ENCODE results near the gene EXT2.

EXT2 gene

DNA sequence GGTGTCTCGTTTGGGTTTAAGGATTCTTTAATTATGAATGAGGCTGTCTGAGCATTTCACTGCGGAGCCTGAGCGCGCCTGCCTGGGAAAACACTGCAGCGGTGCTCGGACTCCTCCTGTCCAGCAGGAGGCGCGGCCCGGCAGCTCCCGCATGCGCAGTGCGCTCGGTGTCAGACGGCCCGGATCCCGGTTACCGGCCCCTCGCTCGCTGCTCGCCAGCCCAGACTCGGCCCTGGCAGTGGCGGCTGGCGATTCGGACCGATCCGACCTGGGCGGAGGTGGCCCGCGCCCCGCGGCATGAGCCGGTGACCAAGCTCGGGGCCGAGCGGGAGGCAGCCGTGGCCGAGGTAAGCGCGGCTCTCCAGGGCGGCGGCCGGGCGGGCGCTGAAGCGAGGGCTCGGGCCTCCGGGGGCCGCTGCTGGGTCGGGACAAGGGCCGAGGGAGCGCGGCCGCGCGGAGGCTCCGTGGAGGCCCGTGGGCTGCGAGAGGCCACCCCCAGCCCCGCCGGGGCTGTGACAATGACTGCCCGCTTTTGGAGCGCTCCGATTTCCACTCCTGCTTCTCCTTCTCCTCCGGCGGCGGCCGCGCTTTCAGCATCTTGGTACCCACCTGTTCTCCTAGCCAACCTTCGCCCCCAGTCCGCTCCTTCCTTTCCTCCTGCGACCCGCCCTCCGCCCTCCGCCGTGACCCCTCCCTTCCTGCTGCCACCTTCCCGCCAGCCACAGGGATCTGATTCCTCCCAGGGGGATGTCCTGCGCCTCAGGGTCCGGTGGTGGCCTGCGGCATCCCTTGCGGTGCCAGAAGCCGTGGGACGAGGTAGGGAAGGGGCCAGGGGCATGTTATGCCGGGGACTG lies at the start of gene EXT2:
Gene EXT2 (plus strand): TSS at position 173 of the 854 bp plus-strand sequence. CDS start 12,035 bp downstream, outside the sequence.
- peak; percentile 88 for DNase-seq

DNA sequence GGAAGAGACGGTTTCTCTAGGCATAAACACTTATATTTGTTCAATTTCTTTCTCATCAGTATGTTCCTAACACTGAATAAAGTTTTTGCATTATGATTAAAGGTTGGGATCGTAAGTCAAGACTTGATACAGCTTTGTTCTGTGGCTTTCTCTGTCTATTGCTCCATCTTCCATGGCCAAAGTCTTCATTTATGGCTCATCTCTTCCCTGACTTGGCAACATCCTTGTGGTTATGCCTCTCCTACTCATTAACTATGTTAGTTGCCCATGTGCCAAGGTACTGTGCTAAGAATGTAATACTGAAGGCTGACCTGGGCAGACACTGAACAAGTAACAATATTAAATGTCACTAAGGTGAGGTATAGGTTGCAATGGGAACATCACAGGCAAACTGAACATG lies 49.3 kb upstream of the EXT2 start:
- DNase-seq = no peak

DNA sequence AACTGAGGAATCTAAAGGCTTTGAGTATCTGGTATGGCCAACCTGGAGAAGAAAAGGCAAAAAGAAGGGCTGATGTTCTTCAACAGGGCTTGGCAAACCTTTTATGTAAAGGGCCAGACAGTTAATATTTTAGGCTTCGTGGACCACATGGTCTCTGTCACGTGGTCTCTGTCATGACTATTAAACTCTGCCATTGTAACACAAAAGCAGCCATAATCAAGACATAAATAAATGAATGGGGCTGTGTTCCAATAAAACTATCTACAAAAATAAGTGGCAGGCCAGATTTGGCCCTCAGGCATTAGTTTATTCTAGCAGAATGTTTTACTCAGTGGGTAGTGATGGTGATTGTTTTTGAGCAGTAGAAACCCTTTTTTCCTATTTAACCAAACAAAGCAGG lies 48.2 kb upstream of the EXT2 start:
- DNase-seq = no peak

DNA sequence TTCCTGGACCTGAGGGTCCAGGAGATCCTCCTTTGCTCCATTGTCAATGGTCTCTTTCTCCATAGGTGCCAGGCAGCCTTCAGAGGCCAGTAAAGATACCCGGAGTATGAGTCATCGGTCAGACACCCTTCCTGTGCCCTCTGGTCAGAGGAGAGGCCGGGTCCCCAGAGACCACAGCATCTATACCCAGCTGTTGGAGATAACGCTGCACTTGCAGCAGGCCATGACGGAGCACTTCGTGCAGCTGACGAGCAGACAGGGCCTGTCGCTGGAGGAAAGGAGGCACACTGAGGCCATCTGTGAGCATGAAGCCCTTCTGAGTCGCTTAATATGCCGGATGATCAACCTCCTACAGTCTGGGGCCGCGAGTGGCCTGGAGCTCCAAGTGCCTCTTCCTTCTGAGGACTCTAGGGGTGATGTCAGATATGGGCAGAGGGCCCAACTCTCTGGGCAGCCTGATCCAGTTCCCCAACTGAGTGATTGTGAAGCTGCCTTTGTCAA lies 47.5 kb upstream of the EXT2 start, which contains the start of gene ACCSL:
Gene ACCSL (plus strand): TSS at position 51 of the 501 bp plus-strand sequence. CDS start 56 bp downstream, at position 107.
- DNase-seq = no peak

DNA sequence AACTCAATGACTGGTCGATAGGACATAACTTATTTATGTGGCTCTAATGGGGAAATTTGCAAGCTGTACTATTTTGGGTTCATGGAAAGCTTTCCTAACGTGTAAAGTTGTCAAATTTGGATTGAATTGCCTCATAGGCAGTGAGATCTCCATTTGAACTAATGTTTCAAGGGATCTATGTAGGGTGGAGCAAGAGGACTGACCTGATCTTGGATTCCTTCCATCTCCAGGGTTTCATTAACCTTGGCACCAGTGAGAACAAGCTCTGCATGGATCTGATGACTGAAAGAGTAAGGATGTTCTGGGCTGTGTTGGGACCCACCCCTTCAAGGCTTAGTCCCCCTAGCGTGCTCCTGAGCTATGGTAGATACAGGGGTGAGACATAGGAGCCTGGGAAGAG lies 45.6 kb upstream of the EXT2 start:
- no peak for DNase-seq

DNA sequence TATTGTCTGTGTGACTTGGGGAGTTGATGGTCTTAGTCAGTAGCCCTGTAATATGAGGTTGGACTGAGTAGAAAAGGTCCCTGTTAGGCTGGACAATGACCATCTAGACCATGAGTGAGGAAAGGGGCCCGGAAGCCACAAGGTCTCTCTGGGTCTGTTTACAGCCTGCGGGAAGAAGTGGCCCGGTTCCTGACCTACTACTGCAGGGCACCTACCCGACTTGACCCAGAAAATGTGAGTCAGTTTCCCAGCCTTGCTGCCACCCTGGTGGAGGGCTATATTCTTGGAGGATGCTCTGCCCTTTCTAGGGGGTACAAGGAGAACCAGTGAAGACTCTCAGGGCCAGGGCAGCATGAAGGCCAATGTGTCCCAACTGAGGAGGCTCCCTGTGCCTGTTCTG lies 44.3 kb upstream of the EXT2 start:
- DNase-seq = no peak

DNA sequence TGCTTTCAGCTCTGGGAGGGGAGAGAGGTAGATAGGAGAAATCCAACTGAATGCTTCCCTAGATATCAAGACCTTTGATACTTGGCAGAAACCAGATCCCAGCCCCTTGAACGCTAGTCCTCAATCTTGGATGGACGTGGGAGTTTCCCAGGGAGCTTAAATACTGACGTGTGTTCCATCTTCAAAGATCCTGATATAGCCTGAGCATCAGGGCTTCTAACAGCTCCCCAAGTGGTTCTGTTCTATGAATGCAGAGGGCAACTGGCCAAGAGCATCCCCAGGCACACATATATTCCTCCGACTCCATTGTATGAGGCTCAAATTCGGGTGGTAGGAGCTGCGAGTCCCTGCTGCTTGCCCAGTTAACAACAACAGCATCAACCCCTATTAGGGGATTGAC lies 38.1 kb upstream of the EXT2 start:
- DNase-seq = no peak

DNA sequence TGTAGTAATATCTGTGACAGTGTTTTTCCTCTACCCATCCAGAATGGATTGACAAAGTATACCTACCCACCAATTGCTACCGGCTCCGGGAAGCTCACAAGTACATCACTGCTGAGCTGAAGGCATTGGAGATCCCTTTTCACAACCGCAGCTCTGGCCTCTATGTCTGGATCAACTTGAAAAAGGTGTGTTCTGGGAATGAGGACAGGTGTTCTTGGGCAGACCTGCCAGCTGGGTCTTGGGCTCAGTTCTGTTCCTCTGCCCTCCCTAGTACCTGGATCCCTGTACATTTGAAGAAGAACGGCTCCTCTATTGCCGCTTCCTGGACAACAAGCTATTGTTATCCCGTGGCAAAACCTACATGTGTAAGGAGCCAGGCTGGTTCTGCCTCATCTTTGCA lies 37.2 kb upstream of the EXT2 start:
- DNase-seq = no peak

DNA sequence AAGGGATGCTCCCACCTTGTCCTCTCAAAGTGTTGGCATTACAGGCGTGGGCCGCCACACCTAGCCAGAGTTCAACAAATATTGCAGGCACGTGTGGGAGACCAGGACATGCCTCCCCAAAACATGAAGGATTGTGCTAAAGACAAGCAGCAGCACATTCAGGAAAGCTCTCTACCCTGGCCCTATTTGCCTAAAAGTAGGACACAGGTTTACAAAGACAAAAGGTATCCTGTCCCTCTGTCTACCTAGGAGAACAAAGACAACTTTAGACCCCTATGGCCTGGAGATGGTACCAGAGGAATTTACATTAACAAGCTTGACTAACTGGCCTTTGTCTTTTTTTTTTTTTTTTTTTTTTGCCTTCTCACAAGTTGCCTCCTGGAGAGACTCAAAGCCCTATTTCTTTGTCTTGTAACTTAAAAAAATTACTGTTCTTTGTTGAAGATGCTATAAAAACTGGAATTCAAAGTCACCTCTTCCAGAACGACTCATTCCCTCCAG lies 30.3 kb upstream of the EXT2 start:
- no peak for DNase-seq

DNA sequence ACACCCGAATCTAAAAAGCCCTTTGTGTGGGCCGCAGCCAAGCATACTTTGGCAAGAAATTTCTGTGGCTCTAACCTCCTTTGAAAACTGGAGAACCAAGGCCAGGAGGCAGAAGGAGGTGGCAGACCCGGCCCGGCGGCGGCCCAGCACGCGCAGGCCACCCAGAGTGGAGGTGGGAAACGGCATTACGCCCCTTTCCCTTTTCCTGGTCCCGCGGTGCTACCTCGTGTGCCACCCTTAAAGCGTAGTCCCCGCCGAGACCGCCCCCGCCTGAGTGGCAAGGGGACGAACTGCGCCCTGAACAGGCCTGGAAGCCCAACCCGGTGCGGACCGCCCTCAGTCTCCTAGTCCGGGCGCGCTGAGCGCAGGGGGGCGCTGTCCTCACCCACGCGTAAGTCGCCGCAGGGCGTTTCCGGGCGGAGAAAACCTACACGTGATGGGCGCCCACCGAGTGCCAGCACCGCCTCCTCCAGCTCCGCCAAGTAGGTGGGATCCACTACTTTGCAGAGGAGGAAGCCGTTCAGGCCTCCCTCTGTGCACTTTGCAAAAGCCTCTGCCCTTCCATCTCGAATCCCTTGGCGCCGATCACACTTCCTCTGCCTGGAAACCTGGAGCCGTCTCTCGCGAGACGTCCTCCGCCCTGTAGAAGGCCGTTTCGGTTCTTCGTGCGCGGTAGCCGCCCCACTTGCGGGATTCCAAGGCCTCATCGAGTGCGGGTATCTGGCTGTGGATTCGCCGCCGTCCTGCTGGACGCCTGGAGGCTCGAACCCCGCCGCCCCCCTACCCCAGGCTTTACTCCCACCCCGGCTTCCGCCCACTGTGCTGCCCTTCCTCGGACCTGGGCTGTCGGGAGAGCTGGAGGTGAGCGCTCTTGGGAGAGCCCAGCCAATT lies 29.4 kb upstream of the EXT2 start, which contains the start of gene ACCS:
Gene ACCS (plus strand): TSS at position 430 of the 891 bp plus-strand sequence. CDS start 1,358 bp downstream, outside the sequence.
- DNase-seq = peak; percentile 90

DNA sequence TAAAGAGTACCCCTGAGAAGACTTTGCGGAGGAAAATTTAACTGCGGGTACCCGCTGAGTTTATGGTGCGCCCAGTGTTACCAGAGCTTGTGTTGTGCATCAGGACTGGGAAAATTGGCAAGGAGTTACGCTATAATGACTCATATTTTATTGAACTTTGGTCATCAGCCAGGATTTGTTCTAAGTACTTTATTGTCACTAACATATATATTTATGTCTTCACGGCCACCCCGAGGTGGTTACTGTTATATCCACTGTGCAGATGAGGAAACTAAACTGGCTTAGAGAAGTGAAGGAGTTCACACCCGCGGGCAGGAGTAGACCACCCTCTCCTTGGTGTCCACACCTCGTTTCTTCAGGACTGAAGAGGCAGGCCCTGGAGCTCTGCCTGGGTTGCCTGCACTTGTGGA lies 28.7 kb upstream of the EXT2 start:
- peak; percentile 2 for DNase-seq

DNA sequence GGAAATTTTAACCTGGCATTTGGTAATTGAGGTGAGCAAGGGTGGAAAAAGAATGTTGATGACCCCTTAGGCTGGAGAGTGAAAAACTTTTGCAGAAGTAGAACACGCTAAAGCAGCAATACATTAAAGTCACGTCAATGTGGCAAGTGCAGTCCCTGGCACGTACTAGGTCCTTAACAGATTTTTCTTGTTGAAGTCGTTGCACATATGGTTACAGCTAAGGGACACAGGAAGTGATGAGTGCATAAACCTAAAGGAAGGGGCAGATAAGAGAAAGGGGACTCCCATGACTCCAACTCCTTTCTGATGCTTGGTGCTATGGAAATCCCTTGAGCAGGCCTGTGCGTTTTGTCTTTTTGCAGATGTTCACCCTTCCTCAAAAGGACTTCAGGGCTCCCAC lies 28.2 kb upstream of the EXT2 start:
- no peak for DNase-seq

DNA sequence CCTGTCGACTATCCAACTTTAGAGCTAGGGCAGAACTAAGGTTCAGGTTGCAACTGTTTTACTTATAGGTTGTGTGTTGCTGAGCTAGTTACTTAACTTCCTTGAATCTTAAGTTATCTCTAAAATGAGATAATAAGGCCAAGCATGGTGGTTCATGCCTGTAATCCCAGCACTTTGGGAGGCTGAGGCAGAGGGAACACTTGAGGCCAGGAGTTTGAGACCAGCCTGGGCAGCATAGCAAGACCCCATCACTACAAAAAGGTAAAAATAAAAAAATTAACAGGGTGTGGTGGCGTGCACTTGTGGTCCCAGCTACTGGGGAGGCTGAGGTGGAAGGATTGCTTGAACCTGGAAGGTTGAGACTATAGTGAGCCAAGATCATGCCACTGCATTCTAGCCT lies 27.3 kb upstream of the EXT2 start:
- no peak for DNase-seq

DNA sequence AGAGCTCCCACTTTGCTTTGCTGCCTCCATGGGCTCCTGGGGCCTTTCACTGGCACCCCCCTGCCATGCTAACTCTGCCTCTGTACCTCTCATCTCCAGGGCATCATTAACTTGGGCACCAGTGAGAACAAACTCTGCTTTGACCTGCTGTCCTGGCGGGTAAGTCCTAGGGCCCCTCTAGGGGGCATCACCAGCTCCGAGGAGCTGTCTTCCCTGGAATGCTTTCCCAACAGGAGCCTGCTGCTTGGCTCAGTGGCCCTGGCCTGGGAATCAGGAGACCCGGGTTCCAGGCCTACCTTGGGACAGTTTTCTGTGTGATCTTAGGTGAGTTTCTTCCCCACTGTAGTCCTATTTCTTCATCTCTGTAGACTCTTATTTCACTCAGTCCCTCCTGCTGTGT lies 24.3 kb upstream of the EXT2 start:
- no peak for DNase-seq

DNA sequence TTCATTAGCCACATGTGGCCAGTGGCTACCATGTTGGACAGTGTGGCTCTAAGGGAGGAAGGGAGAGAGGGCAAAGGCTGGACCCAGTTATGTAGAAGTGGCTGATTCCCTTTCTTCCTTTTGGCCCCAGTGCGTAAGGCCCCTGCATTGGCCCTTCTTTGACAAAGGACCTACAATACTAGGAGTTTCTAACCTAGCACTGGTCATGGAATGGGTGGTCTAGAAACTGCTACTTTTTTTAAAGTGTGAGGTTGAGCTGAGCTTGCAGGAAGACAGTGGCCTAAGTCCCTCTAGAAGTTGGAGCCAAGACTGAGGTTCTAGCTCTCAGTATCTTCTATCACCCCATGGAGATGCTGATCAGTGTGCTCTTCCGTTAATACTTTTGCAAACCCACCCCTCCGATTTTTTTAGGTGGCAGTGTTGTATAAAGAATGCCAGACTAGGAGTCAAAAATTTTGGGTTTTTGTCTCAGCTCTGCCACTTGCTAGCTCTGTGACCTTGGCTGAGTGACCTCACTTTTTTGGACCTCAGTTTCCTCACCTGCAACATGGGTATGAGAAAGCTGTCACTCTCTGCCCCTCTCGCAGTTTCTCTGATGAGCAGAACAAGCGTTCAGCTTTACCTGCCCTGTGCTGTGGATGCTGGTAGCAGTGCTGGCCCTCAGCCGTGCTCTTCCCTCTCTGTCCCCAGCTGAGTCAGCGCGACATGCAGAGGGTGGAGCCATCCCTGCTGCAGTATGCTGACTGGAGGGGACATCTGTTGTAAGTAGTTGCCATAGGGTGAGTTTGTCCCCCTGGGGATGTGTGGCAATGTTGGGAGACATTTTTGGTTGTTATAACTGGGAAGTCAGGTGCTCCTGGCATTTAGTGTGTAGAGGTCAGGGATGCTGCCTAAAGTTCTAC lies 22.5 kb upstream of the EXT2 start:
- no peak for DNase-seq

DNA sequence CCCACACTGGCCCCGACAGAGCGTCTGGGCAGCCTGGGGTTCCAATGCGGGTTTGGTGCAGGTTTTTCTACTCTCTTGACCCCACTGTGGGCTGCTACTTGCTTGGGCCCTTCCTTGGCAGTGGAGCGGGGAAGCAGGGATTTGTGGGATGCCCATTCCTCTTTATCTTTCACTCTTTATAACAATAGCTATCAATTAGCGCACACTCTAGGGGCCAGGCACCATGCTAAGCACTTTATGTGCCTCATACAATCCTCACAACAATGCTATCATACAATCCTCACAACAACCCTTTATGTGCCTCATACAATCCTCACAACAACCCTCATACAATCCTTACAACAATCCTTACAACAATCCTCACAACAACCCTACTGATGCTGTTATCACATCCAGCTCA lies 16.7 kb upstream of the EXT2 start:
- no peak for DNase-seq

DNA sequence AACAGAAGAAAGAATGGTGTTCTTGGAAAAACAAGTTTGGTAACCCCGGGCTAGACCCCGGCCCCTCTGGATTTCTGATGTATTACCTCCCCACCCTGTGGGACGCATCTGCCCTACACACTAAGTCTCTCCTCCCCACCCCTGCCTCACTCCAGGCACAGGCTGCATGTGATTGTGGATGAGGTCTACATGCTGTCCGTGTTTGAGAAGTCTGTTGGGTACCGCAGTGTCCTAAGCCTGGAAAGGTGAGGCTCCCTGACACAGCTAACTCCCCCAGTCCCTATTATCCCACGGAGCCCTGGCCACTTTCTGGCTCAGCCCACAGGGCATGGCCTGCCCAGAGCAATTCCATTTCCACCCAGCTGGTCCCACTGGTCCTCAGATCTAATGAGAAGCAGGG lies 16.1 kb upstream of the EXT2 start:
- DNase-seq = no peak

DNA sequence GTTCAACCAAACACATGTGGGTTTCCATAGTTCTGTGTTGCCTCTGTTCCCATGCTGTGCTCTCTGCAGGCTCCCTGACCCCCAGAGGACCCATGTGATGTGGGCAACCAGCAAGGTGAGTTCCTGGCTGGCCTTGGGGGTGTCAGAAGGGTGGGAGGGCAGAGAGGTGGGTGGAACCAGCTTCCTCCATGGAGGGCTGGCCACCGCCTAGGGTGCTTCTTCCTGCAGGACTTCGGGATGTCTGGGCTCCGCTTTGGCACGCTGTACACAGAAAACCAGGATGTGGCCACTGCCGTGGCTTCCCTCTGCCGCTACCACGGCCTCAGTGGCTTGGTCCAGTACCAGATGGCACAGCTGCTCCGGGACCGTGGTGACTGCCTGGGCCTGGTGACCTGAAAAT lies 14.5 kb upstream of the EXT2 start:
- no peak for DNase-seq

DNA sequence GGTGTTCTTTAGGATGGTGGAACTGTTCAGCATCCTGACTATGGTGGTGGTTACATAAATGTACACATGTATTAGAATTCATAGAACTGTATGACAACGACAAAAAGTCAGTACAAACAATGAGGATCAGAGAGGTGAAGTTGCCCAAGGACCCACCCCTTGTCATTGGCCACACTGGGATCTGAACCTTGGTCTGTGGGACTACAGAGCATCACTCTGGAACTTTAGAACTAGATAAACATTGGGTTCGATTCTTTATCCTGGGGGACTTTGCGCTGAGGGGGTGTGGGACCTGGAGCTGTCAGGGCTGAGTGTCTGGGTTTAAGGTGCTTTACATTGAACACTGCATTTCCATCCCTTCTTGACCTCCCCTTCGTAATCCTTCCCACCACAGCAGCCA lies 12.8 kb upstream of the EXT2 start:
- DNase-seq = no peak

DNA sequence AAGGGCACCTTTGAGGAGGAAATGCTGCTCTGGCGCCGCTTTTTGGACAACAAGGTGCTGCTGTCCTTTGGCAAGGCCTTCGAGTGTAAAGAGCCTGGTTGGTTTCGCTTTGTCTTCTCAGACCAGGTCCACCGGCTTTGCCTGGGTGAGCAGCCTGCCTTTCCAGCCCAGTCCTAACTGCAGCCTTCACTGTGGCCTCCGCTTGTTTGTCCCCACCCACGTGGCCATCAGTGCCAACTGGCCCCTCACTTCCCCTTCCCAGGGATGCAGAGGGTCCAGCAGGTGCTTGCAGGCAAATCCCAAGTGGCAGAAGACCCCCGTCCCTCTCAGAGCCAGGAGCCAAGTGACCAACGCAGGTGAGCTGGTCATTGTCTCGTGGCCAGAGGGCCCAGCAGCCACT lies 12.0 kb upstream of the EXT2 start:
- no peak for DNase-seq

DNA sequence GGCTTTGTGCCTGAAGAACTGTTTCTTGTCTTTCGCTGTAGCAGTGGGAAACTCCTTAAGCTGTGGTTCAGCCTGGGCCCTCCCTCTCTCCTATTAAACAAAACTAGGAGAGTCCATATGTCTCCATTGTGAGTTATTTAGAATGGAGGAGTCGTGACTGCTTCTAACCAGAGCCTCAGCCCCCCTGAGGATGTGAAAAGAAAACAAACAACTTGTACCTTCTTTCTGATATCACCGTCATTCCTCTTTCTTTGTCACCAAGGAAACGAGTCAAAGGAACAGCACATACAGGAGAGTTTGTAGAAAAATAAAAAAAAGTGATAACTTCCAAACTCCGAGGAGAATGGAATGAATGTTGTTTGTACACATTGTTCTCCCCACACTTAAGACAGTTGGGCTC lies 11.6 kb upstream of the EXT2 start:
- DNase-seq = no peak

DNA sequence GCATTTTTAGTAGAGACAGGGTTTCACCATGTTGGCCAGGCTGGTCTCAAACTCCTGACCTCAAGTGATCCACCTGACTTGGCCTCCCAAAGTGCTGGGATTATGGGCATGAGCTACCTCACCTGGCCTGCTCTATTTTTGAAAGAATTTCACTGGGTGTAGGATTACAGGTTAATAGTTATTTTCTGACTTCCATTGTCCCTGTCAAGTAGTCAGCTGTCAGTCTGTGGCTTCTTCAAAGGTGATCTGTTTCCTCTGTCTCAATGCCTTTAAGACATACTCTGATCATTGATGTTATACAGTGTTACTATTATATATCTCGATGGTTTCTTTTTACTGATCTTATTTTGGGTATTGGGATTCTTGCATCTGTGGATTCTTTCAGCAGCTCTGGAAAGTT lies 10.1 kb upstream of the EXT2 start:
- DNase-seq = no peak

Data from CD4-positive, alpha-beta T cell treated with Interleukin-10 for 1 hour (primary cell).